Epithelial cell of esophagus (primary cell): ENCODE results near the gene TP53TG5.

Experiments
- DNase-seq: peaks from one replicate; pipeline ENCODE4 v3.0.0; 2010; ENCODE audit warnings: low read depth
- H3K4me3 ChIP-seq: 2 replicates; pipeline ENCODE4 v1.5.1; 2011; ENCODE audit warnings: mild to moderate bottlenecking, low read length, control low read depth
- CTCF ChIP-seq: IDR thresholded peaks from 2 replicates; pipeline ENCODE4 v1.5.1; 2011; ENCODE audit warnings: low read depth, mild to moderate bottlenecking, low read length, control low read depth, inconsistent platforms; ENCODE audit not compliant: insufficient read depth; ENCODE audit errors: missing control alignments

TP53TG5 gene

GRCh38 chr20:45419188-45420091, 41.3 kb upstream of the TP53TG5 start:
- no peak overlapping the region for H3K4me3 ChIP-seq
- no peak for TF ChIP-seq CTCF
- peak; percentile 99 for DNase-seq

- TF ChIP-seq CTCF = no peak
- peak overlapping the region; percentile 92 for H3K4me3 ChIP-seq
- DNase-seq = no peak
Measured at GRCh38 chr20:45416917-45417316, 38.8 kb upstream of the TP53TG5 start.

GRCh38 chr20:45415822-45416637, 37.9 kb upstream of the TP53TG5 start, which contains the start of gene PIGT:
Gene PIGT, plus strand, starts transcription at chr20:45416141. Its CDS starts 16 bp downstream, at chr20:45416157.
- DNase-seq = peak; percentile 81
- peak within 1 kb of the TSS; percentile 92 for H3K4me3 ChIP-seq
- peak; percentile 10 for TF ChIP-seq CTCF

DNA sequence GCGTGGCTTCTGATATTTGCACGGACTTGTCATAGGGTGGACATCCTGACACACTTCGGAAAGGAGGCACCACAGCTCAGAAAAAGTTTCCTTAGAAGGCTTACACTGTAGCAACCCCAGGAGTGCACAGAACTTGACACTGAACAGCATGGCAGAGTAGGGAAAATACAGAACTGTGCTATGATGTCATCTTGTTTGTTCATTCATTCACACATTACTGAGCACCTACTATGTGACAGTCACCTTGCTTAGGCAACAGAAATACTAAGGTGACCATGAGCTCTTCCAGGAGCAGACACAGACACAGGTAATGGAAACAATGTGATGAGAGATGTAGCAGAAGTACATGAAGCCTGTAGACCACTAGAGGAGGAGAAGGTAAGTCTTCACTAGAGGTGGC, 35.4 kb upstream of the TP53TG5 start:
- no peak overlapping the region for H3K4me3 ChIP-seq
- DNase-seq = no peak
- TF ChIP-seq CTCF = no peak

- no peak for TF ChIP-seq CTCF
- H3K4me3 ChIP-seq = no peak overlapping the region
- DNase-seq = no peak
Measured at GRCh38 chr20:45412653-45413052, 34.5 kb upstream of the TP53TG5 start.

DNA sequence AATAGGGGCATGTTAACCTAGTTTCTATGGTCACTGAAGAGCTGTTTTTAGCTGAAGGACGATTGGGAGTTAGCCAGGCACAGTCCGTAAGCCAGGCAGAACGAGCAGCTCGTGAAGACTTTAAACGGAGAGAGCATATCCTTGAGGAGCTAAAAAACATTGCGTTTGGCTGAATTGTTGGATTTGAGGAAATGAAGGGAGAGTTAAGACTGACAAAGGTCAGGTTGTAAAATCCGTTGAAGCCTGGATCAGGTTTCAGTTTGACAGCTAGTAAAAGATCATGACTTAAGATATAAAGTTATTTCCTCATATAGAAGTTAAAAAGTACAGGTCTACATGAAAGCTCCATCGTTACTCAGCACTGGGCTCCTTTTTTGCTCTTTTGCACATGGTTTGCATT, 32.8 kb upstream of the TP53TG5 start:
- no peak overlapping the region for H3K4me3 ChIP-seq

More for the DNA sequence above, 32.8 kb upstream of the TP53TG5 start:
- no peak for DNase-seq
- no peak for TF ChIP-seq CTCF
